DLD1 (cell line): Measurements from ENCODE around the gene KCNJ2.

Source experiments
- in situ Hi-C: cut with HindIII; loops from 2 replicates; pipeline ENCODE4 v1.10.0; 2017; ENCODE audit warnings: low sequenced_read_pairs

The KCNJ2 gene

DNA sequence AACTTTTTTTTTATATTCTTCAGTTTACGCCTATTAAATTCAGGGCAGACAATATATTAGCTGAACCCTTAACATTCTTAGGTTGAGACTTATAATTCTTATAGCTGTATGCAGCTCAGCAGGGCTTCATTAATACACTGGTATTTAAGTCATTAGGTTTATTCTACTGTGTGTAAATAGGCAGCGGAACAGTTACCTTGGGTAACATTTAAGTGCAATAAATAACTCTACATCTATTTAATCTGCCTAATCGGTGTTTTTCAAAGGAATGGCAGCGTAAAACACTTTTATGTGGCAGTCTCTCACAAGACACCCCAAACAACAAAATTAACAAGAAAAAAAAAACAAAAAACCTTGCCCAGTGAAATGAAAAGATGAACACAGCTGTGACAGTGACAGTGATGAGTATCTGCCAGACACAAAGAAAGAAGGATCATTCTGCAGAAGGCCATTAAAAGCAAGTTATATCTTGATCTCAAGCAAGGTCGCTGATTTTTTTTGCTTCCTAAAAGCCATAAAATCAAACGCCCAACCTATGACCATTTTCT lies 32.6 kb downstream of the KCNJ2 start:
- in situ Hi-C loops = no loop called here

GRCh38 chr17:70202840-70203239 lies 33.5 kb downstream of the KCNJ2 start:
- in situ Hi-C loops = no loop called here

DNA sequence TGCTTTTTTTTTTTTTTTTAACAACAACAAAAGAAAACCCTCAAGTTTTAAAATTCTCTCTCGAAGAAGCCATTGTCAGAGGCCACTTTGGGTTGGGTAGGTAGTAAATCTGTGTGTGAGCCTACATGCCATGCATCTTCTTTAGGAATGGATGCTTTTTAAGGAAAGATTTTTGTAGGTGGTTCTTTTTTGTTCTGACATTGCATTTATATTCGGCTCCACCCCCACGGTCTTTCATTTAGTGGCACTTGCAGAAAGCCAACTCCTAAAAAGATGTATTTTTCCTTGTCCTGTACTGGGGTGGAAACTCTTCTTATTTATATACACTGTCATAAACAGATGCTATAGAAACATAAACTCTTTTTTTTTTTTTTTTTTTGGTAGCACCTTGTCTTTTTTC lies 35.1 kb downstream of the KCNJ2 start:
- in situ Hi-C loops = no loop called here

DNA sequence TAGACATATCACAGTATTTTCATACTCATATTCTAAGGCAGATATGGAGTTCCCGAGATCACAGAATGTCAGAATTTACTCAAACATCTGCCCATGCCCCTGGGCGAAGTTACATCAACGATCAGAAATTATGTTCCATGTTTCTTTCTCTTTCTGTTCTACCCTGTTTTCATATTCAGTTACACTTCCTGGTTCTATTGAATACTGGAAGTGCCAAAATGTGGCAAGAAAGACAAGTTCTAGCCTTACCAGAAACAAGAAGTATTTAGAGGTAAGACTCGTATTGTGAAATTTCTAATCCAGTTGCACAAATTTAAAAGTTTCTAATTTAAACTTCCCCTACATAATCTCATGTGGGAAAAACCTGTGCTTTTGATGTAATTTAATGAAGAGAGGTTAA lies 36.1 kb downstream of the KCNJ2 start:
- in situ Hi-C loops = no loop called here

DNA sequence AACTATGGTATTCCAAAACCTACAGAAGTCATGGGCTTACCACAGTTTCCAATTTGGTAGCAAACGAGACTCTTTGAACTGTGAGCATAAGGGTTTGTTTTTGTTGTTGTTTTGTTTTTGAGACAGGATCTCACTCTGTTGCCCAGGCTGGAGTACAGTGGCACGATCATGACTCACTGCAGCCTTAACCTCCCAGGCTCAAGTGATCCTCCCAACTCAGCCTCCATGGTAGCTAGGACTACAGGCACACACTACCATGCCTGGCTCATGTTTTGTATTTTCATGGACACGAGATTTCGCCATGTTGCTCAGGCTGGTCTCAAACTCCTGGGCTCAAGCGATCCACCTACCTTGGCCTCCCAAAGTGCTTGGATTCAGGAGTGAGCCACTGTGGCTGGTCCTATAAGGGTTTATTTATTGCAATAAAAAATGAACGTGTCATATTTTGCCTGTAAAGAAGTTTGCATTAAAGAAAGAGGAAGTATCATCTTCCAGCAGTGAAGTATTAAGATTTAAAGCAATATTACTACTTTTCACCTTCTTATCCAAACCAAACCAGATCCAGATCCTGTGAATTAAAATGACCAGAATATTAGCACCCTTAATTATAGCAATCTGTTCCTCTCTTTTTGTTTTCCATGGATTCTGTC lies 37.2 kb downstream of the KCNJ2 start:
- in situ Hi-C loops = no loop called here

GRCh38 chr17:70207184-70207583 lies 37.9 kb downstream of the KCNJ2 start:
- in situ Hi-C loops = no loop called here

DNA sequence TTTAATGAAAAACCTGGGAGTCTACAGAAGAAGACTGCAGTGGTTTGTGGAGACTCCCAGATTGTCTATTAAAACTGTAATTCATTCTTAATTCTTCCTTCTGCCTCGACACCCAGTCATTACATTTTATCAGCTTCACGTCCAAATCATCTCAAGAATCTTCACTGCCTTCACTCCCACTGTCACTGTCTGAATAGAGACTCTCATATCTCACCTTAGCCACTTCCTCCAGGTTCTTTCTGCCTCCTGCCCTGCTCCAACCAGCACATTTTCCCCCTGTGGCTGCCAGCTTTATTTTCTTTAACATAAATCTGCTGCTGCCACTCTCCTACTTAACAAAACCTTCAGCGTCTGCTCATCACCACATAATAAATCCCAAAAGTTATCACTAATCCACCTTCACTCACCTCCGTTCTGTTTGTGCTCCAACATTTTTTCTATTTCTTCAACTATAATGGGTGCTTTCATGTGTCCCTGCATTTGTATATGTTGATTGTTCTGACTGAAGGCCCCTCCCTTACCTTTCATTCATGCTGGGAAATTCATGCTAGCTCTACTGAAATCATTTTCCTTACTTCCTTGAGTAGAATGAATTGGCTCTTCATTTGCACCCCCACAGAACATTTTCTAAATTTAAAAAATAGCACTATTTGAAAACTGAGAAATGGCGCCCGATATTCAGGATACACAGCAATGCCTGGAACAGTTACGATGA lies 38.9 kb downstream of the KCNJ2 start:
- in situ Hi-C loops = no loop called here

DNA sequence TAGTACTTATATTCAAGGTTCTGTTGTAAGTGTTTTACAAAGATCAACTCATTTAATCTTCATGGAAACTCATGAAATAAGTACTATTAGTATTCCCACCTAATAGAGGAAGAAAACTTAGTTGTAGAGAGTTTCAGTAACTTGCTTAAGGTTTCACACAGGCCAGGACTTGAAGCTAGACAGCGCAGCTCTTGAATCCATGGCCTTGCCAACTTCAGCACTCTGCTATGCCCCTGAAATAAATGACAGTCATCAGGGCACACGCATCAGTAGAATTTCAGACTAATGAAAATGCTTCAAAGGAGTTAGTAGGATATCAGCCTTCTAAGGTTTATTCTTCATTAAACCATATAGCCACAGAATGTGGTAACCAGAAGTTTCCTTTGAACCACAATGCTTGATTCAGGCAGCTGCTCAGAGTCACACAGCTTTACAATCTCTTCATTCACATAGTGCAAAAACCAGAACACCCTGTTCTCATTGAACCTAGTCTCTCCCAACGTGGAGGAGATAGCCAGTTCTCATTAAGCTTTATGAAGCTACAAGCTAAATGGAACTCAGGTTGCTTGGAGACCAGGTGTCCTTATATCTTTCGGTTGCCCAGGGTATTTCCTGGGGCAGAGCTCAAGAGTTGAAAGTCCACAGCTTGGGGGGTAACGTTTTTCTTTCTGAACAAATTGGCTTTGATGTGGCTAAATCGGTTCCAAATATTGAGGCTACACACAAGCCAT lies 39.7 kb downstream of the KCNJ2 start:
- in situ Hi-C loops = no loop called here

GRCh38 chr17:70215656-70216055 lies 46.3 kb downstream of the KCNJ2 start:
- in situ Hi-C loops = no loop called here

- in situ Hi-C loops = no loop called here
Observed at GRCh38 chr17:70217571-70217970, 48.2 kb downstream of the KCNJ2 start.

GRCh38 chr17:70225276-70225675 lies 55.9 kb downstream of the KCNJ2 start:
- in situ Hi-C loops = no loop called here
